ENCODE results near the gene ZNF410. TPM values are rescaled to one million over a fixed set of nuclear protein-coding genes. Genes with fewer than 3 reads are reported as not detected.
"Not testable (repeated sequence)": the region's sequence is repeated elsewhere in the genome, so short reads cannot be mapped to it uniquely, and the experiment has no call there.

ZNF410 gene, protein sequence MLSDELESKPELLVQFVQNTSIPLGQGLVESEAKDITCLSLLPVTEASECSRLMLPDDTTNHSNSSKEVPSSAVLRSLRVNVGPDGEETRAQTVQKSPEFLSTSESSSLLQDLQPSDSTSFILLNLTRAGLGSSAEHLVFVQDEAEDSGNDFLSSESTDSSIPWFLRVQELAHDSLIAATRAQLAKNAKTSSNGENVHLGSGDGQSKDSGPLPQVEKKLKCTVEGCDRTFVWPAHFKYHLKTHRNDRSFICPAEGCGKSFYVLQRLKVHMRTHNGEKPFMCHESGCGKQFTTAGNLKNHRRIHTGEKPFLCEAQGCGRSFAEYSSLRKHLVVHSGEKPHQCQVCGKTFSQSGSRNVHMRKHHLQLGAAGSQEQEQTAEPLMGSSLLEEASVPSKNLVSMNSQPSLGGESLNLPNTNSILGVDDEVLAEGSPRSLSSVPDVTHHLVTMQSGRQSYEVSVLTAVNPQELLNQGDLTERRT
- total RNA-seq: 10 to 100 TPM; 36.5 to 67.6 (median 41.6) TPM

DNA sequence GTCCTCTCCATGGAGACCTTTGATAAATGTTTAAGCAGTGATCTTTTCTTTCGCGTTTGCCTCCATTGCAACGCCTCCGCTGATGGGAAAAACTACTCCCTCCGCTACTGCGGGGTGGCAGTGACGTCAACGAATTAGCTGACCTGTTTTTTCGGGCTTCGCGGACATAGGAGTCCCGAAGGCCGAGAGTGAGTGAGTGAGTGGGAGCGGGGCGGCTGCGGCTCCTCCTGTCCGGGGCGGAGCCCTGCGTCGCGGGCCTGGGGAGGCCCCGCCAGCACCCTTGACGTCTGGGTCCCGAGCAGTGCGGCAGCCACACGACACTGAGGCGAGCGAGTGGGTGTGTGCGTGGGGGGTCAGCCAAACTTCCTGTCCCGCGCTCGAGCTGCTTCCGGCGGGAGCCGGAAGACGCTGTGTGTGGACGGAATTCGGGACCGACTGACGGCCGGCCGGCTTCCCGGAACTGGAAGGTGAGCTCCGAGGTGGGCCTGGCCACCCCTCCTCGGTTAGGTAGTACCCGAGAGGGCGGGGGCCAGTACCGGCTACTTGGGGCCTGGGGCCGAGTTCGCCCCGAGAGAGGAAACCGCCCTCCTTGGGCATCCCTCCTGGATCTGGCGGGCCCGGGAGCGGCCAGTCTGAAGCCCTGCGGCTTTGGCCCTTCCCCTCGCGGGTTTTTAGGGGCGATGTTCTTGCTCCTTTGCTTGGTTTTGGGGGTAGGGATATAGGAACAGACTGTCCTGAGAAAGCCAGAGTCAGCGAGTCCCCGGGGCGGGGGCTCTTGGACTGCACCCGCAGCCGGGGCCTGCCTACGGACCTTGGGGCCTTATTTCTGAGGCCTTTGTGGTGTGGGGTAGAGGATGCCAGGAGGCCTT is at the start of gene ZNF410:
ZNF410 (plus strand) TSS at position 411 of the 869 bp plus-strand sequence. CDS start 5,317 bp downstream, outside the sequence.
- intact Hi-C loops (cut with DNase I): loop anchor here (5.0 to 10.0 kb wide), 3 partner anchors 34 to 162 kb away; partner anchors contain the start of genes BBOF1, ENTPD5 and PTGR2
- DNase-seq (ENCODE audit: extremely low spot score): peak; percentile 98

DNA sequence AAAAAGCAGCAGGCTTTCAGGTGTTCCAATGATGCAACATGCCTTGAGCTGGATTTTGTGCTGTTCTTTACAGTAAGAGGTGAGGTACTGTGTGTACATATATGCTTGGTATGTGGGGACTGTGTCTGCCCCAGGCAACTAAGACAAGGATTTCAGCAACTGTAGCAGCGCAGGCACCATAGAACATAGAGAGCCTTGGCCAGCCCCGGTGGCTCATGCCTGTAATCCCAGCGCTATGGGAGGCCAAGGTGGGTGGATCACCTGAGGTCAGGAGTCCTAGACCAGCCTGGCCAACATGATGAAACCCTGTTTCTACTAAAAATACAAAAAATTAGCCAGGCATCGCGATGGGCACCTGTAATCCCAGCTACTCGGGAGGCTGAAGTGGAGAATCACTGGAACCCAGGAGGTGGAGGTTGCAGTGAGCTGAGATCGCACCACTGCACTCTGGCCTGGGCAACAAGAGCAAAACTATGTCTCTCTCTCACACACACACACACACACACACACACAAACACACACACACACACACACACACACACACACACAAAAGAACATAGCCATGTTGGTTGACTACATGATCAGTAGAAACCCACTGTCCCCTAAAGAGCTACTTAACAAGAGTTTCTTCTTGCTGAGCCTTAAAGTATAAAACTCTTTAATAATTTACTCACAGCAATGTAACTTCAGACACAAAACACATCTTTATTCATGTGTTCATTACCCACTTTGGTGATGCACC is 48.2 kb upstream of the ZNF410 start:
- not testable (repeated sequence) for H3K36me3 ChIP-seq

More for the DNA sequence above, at the start of gene ZNF410:
- peaks cover 0 to 5% (median 0%) of the 10 kb centered on the region in 4 donors for H3K36me3 ChIP-seq
- TF ChIP-seq EP300 (IDR thresholded peaks at IDR 0.05) (peak; percentile 42), POLR2A (IDR thresholded peaks at IDR 0.05; ENCODE audit: low read depth) (peak; percentile 48), POLR2AphosphoS5 (IDR thresholded peaks at IDR 0.05) (peak; percentile 90 to 92)
- TF ChIP-seq, protein P1, sequence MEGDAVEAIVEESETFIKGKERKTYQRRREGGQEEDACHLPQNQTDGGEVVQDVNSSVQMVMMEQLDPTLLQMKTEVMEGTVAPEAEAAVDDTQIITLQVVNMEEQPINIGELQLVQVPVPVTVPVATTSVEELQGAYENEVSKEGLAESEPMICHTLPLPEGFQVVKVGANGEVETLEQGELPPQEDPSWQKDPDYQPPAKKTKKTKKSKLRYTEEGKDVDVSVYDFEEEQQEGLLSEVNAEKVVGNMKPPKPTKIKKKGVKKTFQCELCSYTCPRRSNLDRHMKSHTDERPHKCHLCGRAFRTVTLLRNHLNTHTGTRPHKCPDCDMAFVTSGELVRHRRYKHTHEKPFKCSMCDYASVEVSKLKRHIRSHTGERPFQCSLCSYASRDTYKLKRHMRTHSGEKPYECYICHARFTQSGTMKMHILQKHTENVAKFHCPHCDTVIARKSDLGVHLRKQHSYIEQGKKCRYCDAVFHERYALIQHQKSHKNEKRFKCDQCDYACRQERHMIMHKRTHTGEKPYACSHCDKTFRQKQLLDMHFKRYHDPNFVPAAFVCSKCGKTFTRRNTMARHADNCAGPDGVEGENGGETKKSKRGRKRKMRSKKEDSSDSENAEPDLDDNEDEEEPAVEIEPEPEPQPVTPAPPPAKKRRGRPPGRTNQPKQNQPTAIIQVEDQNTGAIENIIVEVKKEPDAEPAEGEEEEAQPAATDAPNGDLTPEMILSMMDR (IDR thresholded peaks at IDR 0.05): peak in 1 of 3 experiments; percentile 5
- peak within 1 kb of the TSS; percentile 88 to 95 (median 93) for H3K27ac ChIP-seq (replicated peaks in 1 of 4)
- 0% methylated on average over 12 of the region's 65 CpGs for WGBS
- H3K4me1 ChIP-seq: peaks cover 24 to 49% (median 32%) of the 10 kb centered on the region in 4 donors
- H3K27me3 ChIP-seq: no peaks in the 10 kb centered on the region
- peak within 1 kb of the TSS; percentile 65 to 88 (median 82) for H3K4me3 ChIP-seq
- H3K9me3 ChIP-seq: no peaks in the 10 kb centered on the region

DNA sequence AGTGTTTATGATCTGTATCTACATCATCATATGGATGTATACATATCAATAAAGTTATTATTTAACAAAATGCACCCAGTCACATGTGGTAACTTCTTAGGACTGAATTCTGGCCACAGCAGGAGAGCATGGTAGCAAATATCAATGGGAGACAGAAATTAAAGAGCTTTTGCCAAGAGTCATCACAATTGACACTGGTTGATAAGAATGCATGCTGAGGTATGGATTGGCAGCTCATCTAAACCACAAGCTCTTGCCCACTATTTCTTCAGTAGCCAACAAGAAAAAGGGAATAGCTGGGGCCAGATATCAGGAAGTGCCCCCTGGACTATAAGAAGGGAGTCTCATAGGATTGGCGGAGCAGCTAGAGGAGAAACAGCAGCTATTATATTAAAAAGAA is 44.5 kb upstream of the ZNF410 start:
- intact Hi-C loops (cut with DNase I): no loop called here
- H3K4me3 ChIP-seq: no peak overlapping the region
- H3K36me3 ChIP-seq: no peaks in the 10 kb centered on the region
- H3K4me1 ChIP-seq: no peaks in the 10 kb centered on the region
- no peak for DNase-seq (ENCODE audit: extremely low spot score)
- no peaks in the 10 kb centered on the region for H3K27me3 ChIP-seq
- 92% methylated on average over 1 of the region's 1 CpG for WGBS
- no peaks in the 10 kb centered on the region for H3K9me3 ChIP-seq
- TF ChIP-seq POLR2AphosphoS5 (IDR thresholded peaks at IDR 0.05): no peak
- no peak for TF ChIP-seq EP300 (IDR thresholded peaks at IDR 0.05)
- H3K27ac ChIP-seq (replicated peaks in 1 of 4): no peak overlapping the region

More for the DNA sequence above, 48.2 kb upstream of the ZNF410 start:
- H3K4me1 ChIP-seq; H3K4me3 ChIP-seq; intact Hi-C loops (cut with DNase I); H3K27ac ChIP-seq (replicated peaks in 1 of 4); H3K9me3 ChIP-seq; DNase-seq (ENCODE audit: extremely low spot score); H3K27me3 ChIP-seq: not testable (repeated sequence)
- no CpG with 5 or more reads among the region's 7 CpGs for WGBS

DNA sequence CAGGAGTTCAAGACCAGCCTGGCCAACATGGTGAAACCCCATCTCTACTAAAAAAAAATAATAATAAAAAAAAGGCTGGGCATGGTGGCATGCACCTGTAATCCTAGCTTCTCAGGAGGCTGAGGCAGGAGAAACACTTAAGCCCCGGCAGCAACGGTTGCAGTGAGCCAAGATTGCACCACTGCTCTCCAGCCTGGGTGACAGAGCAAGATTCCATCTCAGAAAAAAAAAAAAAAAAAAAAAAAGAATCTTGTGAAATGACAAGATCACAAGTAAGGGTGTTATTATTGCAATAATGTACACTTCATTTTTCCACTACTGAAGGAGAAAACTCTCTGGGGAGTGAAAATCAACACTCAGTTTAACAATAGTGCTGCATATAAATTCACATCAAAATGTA is 43.8 kb upstream of the ZNF410 start:
- no peak for DNase-seq (ENCODE audit: extremely low spot score)
- intact Hi-C loops (cut with DNase I): no loop called here
- no peaks in the 10 kb centered on the region for H3K4me1 ChIP-seq
- no peak overlapping the region for H3K4me3 ChIP-seq
- no peak overlapping the region for H3K27ac ChIP-seq (replicated peaks in 1 of 4)
- 63% methylated on average over 2 of the region's 2 CpGs for WGBS
- no peaks in the 10 kb centered on the region for H3K9me3 ChIP-seq
- H3K27me3 ChIP-seq: no peaks in the 10 kb centered on the region
- H3K36me3 ChIP-seq: no peaks in the 10 kb centered on the region
- no peak for TF ChIP-seq EP300 (IDR thresholded peaks at IDR 0.05)
- no peak for TF ChIP-seq POLR2AphosphoS5 (IDR thresholded peaks at IDR 0.05)
- TF ChIP-seq POLR2A (IDR thresholded peaks at IDR 0.05; ENCODE audit: low read depth): no peak
- TF ChIP-seq, protein P1 (IDR thresholded peaks at IDR 0.05): no peak

DNA sequence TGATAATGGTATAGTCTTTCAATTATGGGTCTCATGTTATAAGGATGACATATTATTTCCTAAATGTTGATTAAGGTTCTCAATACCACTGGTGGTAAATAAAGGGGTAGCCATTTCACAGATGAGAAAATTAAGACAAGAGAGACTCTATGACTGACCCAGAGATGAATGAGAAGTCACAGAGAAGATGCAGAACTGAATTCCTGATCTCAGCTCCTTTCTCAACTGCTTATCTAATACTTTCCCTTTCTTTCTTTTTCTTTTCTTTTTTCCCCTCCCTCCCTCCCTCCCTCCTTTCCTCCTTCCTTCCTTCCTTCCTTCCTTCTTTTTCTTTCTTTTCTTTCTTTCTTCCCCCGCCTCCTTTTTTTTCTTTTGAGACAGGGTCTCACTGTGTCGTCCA is 43.4 kb upstream of the ZNF410 start:
- no peak for DNase-seq (ENCODE audit: extremely low spot score)
- H3K9me3 ChIP-seq: no peaks in the 10 kb centered on the region
- H3K27ac ChIP-seq (replicated peaks in 1 of 4): no peak overlapping the region
- no peak for TF ChIP-seq EP300 (IDR thresholded peaks at IDR 0.05)
- no peak for TF ChIP-seq POLR2A (IDR thresholded peaks at IDR 0.05; ENCODE audit: low read depth)
- TF ChIP-seq, protein P1 (IDR thresholded peaks at IDR 0.05): no peak
- TF ChIP-seq POLR2AphosphoS5 (IDR thresholded peaks at IDR 0.05): no peak
- no peaks in the 10 kb centered on the region for H3K27me3 ChIP-seq
- intact Hi-C loops (cut with DNase I): no loop called here
- 91% methylated on average over 2 of the region's 2 CpGs for WGBS
- no peaks in the 10 kb centered on the region for H3K36me3 ChIP-seq
- no peaks in the 10 kb centered on the region for H3K4me1 ChIP-seq
- H3K4me3 ChIP-seq: no peak overlapping the region

Data from esophagus muscularis mucosa (tissue), 4 donors.